Activated CD4-positive, alpha-beta T cell treated with anti-CD3 and anti-CD28 coated beads, Interleukin-2, amount 50 U/mL, for 16 hours (primary cell): ENCODE measurements around the gene CFAP119.
A peak's percentile ranks its signal among the peaks of the same experiment; 100 is the strongest.

Source experiments
- DNase-seq: peaks from one replicate; pipeline ENCODE4 v3.0.0-alpha.2; 2020

CFAP119 gene

DNA sequence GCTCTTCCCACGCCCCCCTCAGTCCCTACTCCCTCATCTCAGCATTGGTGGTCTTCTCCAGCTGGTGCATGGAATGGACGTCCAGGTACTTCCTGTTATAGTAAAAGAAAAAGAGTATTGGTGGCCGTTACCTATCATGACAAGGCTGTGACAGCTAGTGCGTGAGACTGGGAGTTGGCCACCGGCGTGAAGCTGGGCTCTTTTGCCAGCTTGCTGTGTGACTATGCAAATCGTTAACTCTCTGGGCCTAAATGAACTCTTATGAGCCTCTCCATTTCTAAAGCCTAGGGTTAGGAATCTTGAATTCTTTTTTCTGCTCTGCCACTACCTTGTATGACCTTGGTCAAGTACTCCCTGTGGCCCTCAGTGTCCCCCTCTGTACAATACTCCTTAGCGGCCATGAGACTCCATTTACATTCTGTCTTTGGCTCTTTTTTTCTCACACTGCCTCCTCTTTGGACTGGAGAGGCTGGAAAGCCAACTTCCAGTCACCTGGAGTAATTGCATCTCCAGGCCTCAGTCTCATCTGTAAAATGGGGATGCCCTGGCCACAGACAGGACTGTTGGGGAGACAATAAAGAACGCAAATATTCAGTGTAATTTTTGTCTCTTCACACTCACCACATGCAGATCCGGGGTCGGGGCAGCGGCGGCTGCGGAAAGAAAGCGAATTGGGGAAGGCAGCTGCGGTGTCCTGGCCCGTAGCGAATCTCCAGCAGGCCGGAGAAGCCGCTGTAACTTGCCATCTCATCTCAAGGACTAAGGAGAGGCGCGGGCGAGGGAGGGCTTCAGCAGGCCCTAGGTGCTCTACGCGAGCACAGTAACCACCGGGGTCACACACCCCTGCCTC lies 1.1 kb downstream of the CFAP119 start:
- DNase-seq = no peak

DNA sequence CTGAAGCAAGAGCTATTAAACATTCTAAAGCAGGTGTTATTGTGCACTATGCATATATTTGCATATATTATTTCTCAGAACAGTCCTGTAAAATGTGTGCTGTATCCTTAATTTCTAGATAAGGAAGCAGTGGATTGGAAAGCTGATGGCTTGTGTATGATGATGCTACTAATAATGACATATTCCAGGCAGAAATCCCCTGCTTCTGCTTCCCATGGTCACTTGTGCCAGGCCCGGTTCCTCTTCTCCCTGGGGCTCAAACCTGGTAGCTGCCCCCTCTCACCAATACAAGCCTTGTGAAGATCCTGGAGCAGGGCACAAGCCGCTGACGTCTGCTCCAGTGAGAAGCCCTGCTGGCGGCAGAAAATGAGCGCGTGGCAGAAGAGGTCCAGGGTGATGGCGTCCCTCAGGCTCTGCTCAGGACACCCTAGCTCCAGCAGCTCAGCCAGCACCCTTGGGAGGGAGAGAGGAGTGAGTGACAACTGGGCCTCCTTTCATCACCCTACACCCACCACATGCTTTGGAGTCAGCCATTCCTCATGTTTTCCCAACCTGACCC lies 1.8 kb downstream of the CFAP119 start:
- DNase-seq = no peak

DNA sequence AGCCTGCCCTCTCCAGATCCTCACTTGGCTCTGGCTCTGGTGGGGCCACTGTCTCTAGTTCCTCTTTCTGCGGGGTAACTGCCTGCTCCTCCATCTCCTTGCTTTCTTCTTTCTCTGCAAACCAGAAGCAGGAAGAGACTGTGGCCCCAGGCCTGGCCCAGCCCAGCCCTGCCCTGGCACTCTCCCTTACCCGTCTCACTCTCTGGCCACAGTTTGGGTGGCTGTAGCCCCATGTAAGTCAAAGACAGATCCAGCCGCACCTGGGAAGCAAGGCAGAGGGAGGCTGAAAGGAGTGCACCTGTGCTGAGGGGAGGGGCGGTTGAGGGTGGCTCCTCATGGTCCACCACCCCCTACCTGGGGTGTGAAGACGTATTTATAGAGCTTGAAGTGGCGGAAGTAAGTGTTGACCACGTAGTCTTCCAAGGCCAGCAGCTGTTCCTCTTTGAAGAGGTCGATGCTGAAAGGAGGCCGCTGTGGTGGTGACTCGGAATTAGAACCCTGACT lies 2.8 kb downstream of the CFAP119 start:
- no peak for DNase-seq

DNA sequence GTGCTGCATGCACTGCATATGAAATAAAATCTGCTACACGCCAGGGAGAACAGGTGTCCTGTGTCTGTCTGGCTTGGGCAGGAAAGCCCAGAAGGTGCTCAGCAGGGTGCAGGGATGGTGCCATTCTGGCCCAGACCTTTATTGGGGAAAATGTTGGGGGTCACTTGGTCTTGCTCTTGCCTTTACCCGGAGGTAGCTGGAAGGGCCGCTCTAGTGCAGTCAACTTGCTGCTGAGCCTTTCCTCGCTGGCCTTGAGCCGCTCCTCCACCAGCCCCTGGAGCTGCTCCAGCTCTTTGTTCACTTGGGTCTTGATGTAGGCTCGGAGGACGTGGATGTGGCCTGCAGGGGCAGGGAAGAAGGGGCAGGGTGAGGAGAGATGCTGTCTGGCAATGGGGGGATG lies 4.5 kb downstream of the CFAP119 start:
- no peak for DNase-seq

DNA sequence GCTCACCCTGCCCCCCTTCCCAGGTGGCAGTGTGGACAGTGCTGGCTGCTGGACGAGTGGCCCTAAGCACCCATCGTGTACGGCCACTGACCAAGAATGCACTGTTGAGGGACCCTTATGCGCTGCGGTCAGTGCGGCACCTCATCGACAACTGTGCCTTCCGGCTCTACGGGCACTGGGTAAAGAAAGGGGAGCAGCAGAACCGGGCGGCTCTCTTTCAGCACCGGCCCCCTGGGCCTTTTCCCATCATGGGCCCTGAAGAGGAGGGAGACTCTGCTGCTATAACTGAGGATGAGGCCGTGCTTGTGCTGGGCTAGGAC lies 5.1 kb downstream of the CFAP119 start:
- DNase-seq = no peak

DNA sequence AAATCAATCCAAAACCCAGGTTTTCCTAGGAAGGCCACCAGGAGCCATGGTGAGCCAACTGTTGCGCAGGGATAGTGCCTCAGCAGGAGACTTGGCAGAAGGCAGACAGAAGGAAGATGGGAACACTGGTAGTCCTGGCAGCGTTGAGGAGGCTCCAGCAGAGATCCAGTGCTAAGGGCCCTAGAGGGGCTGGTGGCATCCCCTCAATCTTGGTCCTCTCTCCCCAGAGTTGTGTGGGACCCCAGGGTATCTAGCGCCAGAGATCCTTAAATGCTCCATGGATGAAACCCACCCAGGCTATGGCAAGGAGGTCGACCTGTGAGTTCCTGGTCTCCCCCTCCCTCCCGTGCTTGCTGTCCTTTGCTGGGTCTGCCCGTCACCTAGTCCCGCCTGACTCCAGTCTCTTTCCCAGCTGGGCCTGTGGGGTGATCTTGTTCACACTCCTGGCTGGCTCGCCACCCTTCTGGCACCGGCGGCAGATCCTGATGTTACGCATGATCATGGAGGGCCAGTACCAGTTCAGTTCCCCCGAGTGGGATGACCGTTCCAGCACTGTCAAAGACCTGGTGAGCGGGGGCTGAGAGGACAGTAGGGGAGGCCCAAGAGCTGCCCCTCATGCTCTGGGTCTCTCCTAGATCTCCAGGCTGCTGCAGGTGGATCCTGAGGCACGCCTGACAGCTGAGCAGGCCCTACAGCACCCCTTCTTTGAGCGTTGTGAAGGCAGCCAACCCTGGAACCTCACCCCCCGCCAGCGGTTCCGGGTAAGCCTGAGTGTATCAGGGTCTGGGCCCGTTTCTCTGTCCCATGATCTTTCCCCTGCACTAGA lies 5.7 kb downstream of the CFAP119 start:
- DNase-seq = no peak

DNA sequence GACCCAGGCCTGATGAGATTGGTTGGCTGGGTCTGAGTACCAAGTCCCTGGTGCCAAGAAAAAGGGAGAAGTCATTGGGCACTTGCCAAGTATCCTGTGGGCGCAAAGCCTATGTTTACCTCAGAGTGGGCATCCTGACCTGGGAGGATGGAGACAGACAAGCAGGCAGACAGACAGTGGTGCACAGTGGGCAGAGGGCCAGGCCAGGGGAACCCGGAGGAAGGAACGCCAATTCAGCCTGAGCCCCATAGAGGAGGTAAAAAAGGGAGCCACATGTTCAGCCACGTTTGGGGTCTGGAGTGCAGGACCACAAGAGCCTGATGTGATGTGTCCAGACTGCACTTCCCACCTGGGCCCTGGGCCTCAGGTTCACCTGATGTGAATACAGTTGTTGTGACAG lies 8.3 kb downstream of the CFAP119 start:
- no peak for DNase-seq

DNA sequence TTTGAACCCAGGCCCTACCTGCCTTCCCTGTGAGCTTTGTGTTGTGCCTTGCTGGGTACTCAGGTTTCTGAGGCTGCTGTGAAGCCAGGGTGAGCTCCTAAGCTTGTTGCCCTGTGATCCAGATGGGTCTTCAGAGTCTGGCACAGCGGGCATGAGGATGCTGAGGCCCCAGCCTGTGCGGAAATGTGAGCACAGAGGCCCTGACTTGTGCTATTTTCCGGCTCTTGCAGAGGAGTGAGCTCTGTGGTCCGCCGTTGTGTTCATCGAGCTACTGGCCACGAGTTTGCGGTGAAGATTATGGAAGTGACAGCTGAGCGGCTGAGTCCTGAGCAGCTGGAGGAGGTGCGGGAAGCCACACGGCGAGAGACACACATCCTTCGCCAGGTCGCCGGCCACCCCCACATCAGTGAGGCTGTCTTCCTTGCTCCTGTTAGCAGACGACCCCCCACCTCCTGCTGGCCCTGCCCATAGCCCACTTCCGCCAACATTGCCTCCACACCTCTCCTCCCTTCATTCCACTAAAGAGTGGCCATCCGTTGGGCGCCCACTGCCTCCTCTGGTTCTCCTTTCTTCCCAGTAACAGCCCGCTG lies 10.9 kb downstream of the CFAP119 start:
- DNase-seq = no peak

DNA sequence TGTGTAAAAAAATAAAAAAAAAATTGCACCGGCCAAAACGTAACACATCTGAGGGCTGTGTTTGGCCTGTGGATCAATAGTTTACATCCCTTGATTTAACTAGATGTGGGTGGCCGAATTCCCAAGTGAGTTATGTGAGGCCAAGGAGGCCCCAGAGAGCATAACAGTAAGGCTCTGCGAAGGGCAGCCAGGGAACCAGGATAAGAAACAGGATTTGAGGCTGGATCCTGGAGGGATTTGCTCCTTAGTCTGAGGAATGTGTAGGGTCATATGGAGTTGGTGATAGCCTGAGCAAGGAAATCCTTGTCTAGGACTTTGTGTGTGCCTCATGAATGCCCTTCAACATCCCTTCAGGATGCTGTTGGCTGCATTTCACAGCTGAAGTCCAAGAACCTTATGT lies 11.7 kb downstream of the CFAP119 start:
- DNase-seq = no peak

DNA sequence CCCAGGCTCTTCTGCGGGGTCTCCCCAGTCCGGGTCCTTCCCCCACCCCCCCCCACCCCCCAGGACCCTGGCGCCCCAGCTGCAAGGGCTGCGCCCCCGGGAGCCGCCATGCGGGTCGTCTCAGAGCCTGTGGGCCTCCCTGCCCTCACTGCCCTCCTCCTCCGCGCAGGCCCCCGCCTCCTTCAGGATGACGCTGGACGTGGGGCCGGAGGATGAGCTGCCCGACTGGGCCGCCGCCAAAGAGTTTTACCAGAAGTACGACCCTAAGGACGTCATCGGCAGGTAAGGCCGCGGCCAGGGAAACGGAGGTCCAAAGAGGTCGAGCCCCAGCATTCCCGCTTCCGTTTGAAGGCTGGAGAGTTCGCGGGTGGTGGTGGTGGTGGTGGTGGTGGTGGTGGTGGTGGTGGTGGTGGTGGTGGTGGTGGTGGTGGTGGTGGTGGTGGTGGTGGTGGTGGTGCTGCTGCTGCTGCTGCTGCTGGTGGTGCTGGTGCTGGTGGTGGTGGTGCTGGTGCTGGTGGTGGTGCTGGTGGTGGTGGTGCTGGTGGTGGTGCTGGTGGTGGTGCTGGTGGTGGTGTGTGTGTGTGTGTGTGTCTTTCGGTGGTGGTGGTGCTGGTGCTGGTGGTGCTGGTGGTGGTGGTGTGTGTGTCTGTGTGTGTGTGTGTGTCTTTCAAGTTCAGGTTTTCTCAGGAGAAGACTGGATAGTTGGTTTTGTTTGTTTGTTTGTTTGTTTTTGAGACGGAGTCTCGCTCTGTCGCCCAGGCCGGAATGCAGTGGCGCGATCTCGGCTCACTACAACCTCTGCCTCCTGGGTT lies 13.0 kb downstream of the CFAP119 start:
- DNase-seq = peak; percentile 32

DNA sequence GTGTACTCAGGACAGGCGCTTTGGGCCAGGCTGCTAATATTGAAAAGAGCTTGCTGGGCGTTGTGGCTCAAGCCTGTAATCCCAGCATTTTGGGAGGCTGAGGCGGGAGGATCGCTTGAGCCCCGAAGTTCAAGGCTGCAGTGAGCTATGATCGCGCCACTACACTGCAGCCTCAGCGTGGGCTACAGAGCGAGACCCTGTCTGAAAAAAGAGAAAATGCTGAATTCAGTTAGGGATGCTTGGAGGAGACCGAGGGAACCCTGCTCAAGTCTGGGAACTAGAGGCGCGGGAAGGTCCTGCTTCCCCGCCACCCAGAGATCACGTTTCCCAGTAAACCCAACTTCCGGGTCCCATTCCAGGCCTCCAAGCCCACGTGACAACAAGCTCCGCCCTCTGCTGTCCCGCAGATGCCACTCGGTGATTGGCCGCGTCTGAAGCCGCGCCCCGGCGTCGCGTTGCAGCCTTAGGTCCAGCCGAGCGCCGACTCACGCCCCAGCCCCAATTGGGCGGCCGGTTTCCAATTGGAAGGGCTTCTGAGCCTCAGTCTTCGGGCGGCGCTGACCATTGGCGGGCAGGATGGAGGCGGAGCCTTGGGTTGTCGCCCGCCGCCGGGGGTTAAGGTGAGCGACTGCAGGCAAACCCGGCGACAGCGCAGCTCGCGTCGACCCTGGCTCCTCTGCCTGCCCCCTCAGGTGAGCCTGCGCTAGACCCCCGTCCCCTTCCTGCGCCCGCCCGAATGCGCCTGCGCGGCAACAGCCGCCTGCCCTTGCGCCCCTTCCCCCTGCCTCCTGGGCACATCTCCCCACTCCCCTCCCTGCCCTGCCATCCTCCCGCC lies 13.8 kb downstream of the CFAP119 start, which contains the start of gene PHKG2:
Gene PHKG2, plus strand, starts transcription at position 627 of the 835 bp plus-strand sequence. CDS start 396 bp downstream, outside the sequence.
- DNase-seq = peak; percentile 98

DNA sequence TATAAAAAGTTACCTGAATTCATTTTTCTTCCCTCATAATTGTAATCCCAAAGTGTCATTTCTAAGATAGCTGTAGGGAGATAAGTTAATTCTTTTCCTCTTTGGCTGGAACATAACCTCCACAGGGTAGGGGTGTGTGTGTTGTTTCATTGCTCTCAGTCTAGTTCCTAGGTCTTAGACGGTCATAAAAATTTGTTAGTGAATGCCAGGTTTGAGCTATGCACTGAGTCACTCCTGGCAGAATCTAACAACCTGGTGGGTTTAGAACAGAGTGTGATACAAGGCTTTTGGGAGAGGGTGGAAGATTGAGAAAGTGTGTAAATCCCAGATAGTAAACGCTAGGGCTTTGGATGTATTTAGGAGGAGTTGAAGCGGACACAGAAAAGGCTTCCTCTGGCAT lies 14.5 kb downstream of the CFAP119 start:
- DNase-seq = no peak

DNA sequence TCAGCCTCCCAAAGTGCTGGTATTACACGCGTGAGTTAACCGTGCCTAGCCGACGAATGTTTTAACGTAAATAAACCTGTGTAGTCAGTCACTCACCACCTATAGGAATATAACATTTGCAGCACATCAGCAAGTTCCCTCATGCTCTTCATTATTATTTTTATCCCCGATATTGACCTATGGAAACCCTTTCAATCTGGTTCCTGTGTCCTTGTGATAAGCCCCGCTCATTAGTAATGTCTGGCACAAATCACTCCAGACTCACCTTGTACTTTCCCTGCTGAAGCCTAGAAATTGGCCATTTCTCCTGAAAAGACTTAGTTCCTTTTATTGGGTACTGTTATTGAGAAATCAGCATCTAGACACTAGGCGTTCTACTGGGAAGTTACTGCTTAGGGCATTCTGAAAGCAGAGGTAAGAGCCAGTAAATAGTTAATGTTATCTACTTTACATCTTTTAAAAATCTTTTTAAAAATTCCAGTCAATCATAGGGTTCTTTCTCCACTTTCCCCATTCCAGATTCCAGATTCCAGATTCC lies 15.2 kb downstream of the CFAP119 start:
- DNase-seq = no peak

DNA sequence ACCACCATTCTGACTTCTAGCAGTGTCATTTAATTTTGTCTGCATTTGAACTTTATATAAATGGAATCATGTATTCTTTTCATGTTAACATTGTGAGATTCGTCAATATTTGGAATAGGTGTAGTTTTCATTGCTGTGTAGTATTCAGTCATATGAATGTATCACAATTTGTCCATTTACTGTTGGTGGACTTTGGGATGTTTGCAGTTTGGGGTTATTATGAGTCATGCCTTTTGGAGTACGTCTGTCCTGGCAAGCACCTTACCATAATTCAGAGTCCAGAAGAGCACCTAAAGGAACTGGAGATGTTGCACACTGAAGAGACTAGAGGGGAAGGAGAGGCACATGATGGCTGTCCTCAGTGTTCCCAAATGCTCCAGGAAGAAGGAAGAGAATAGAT lies 16.8 kb downstream of the CFAP119 start:
- no peak for DNase-seq

DNA sequence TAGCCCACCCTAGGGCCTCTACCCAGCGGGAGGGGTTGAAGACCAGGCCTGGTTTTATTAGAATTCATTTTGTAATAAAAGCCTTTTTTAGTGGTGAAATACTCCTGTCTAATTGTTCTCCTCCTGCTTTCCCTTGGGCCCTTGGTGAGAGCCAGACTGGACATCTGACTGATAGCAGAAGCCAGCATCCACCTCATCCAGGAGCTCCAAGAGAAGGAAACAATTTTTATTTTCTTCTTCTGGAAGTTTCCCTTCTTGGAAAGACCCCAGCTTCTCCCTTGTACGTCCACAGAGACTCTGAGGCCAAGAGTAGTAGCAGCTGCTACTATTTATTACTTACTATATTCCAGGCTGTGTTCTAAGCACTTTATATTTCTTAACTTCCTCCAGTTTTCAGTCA lies 17.7 kb downstream of the CFAP119 start:
- DNase-seq = no peak

DNA sequence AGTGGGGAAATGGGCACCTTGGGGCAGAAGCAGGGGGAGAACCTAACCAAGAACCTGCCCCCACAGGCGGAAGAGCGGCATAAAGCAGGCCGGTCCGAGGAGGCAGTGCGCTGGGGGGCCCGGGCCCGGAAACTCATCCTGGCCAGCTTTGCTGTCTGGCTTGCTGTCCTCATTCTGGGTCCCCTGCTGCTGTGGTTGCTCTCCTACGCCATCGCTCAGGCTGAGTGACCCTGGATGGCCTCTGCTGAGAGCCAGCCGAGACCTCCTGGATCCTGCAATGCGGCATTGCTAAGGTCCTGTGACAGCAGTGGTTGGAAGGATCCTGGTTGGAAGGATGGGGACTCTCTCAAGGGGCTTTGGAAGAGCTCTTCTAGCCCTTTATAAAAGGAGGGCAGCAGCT lies 18.1 kb downstream of the CFAP119 start:
- DNase-seq = no peak

DNA sequence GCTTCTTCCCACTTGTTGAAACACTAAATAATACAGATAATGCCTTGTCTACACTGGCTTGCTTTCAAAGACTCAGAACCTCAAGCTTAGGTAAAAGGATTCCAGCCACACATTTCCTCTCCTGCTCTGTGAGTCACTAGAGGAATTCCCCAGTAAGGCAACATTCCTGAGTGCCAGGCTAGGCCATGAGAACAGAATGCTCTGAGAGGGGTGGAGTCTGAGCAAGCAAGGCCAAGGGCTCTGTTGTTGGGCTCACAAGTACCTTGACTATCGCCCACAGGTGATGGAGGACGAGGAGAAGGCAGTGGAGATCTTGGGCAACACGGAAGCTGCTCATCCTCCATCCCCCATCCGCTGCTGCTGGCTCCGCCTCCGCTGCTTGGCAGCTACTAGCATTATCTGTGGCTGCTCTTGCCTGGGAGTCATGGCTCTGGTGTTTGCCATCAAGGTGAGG lies 20.4 kb downstream of the CFAP119 start:
- DNase-seq = no peak

DNA sequence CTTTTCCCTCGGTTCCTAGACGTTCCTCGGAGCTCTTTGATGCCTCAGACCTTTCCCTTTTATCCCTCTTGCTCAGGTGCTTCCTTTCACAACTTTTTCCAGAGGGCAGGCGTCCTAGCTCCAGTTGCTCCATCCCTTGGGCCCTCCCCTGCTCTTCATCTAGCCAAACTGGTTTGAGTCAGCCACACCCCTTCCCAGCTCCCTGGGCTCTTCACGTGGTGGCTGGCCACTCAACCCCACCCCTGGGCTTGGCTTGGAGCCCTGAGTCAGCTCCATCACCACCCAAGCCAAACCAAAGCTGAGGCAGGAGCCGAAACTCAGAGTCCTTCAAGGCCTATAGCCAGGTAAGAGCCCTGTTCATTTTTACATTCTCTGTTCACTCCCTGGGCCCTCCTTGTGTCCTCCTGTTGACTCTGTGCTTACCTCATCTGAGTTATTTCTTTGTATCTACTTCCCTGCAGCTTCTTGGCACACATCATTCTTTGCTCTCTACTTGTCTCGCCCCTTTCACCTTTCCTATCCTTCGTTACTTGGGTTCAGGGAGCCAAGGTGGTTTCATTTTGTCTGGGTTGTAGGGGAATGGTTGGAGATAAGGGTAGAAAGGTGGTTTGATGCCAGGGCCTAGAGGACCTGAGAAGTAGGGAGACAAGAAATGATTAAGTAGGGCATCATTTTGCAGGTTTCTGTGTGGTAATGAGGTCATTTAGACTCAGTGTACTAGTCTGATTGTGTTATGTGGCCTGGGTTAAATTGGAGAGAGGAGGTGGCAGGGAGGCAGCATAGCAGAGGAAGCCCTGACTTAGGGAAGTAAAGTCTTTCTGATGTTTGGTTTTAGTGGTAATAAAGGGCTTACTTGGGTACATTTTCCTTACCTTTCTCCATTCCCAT lies 21.3 kb downstream of the CFAP119 start:
- DNase-seq = no peak

DNA sequence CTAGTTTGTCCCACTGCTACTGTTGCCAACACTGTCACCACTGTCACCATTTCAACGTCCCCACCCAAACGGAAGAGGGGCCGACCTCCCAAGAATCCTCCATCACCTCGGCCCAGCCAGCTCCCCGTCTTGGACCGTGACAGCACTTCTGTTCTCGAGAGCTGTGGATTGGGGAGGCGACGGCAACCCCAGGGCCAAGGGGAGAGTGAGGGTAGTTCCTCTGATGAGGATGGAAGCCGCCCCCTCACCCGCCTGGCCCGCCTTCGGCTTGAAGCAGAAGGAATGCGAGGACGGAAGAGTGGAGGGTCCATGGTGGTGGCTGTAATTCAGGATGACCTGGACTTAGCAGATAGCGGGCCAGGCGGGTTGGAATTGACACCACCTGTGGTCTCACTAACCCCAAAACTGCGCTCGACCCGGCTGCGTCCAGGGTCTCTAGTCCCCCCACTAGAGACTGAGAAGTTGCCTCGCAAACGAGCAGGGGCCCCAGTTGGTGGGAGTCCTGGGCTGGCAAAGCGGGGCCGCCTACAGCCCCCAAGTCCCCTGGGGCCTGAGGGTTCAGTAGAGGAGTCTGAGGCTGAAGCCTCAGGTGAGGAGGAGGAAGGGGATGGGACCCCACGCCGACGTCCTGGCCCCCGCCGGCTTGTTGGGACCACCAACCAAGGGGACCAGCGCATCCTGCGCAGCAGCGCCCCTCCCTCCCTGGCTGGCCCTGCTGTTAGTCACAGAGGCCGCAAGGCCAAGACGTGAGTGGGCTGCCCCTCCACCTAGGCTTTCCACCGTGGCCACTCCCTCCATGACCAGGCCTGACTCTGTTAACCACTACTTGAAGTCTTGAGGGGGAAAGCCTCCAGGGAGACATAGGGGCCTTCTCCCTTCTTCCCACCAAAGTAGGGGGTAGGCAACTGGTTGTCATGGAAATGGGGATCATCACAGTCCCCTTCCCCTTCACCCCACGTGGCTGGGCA lies 22.6 kb downstream of the CFAP119 start:
- no peak for DNase-seq
